Suprapubic skin (tissue), 4 donors: Measurements from ENCODE around the gene SH2D6. TPM values are rescaled to one million over a fixed set of nuclear protein-coding genes. Genes with fewer than 3 reads are reported as not detected.
"Not testable (repeated sequence)": the region's sequence is repeated elsewhere in the genome, so short reads cannot be mapped to it uniquely, and the experiment has no call there.

Experiments used
- DNase-seq, 2 donors: peaks; one replicate each; pipeline ENCODE4 v3.0.0-alpha.2; 2019; ENCODE audit warnings: low spot score in 2 of 2
- H3K27ac ChIP-seq: fragments of 200-600 bp; sonication (generic); one replicate; pipeline ENCODE4 v1.5.1; 2019
- H3K27me3 ChIP-seq: fragments of 200-600 bp; sonication (generic); one replicate; pipeline ENCODE4 v1.5.1; 2019
- H3K36me3 ChIP-seq: fragments of 200-600 bp; sonication (generic); one replicate; pipeline ENCODE4 v1.5.1; 2019
- H3K4me1 ChIP-seq: fragments of 200-600 bp; sonication (generic); one replicate; pipeline ENCODE4 v1.5.1; 2019
- H3K4me3 ChIP-seq: fragments of 200-600 bp; sonication (generic); one replicate; pipeline ENCODE4 v1.5.1; 2019; ENCODE audit warnings: mild to moderate bottlenecking
- H3K9me3 ChIP-seq: fragments of 200-600 bp; sonication (generic); one replicate; pipeline ENCODE4 v1.5.1; 2019
- EP300 ChIP-seq: sonication (generic); formaldehyde crosslinking; IDR thresholded peaks from one replicate; pipeline ENCODE4 v1.6.1; 2017; ENCODE audit warnings: antibody characterized with exemption
- POLR2A ChIP-seq, 2 donors: fragments of 450-650 bp; IDR thresholded peaks; one replicate each; pipeline ENCODE4 v1.6.1; 2017; ENCODE audit warnings: antibody characterized with exemption in 2 of 2, mild to moderate bottlenecking in 2 of 2, moderate library complexity in 2 of 2
- POLR2AphosphoS5 ChIP-seq, 3 donors: sonication (generic); formaldehyde crosslinking; IDR thresholded peaks; one replicate each; pipeline ENCODE4 v1.6.1; 2017; ENCODE audit warnings: antibody characterized with exemption in 3 of 3
- WGBS: methylation state at CpG from one replicate; pipeline ENCODE4 v1.1.5; 2018; 5-methylcytosine and 5-hydroxymethylcytosine counted together
- total RNA-seq, 4 donors: library from RNA; depleted of rRNA; stranded (reverse); fragments of >200 nt; gene quantifications; one replicate each; pipeline ENCODE4 v1.1.0, GENCODE V29; 2016
- TF ChIP-seq, protein P1 (sequence below), 2 donors: fragments of 200-600 bp in 1 of 2; fragments of 450-650 bp in 1 of 2; sonication (generic) in 1 of 2; IDR thresholded peaks; one replicate each; pipeline ENCODE4 v1.5.1; 2016 to 2019; ENCODE audit warnings: antibody characterized with exemption in 2 of 2, mild to moderate bottlenecking in 1 of 2, moderate library complexity in 1 of 2

Gene SH2D6
- total RNA-seq, 4 donors from 2014 or later: not detected

DNA sequence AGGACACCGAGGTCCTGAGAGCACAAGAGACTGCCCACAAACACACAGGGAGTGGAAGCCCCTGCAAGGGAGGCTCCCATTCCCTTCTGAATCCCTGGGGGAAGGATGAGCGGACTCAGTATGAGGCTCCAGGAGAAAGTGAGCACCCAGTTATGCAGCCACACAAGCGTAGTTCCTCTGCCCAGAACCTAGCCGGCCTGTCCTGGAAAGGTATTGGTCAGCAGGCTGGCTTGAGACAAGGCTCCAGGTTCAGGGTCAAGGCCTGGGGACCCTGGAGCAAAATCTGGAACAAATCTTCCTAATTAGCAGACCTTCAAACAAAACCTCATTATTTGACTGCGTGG is 7.1 kb upstream of the SH2D6 start:
- no peak for TF ChIP-seq POLR2A (IDR thresholded peaks at IDR 0.05)
- TF ChIP-seq EP300: no peak
- TF ChIP-seq POLR2AphosphoS5 (IDR thresholded peaks at IDR 0.05): no peak
- TF ChIP-seq, protein P1, sequence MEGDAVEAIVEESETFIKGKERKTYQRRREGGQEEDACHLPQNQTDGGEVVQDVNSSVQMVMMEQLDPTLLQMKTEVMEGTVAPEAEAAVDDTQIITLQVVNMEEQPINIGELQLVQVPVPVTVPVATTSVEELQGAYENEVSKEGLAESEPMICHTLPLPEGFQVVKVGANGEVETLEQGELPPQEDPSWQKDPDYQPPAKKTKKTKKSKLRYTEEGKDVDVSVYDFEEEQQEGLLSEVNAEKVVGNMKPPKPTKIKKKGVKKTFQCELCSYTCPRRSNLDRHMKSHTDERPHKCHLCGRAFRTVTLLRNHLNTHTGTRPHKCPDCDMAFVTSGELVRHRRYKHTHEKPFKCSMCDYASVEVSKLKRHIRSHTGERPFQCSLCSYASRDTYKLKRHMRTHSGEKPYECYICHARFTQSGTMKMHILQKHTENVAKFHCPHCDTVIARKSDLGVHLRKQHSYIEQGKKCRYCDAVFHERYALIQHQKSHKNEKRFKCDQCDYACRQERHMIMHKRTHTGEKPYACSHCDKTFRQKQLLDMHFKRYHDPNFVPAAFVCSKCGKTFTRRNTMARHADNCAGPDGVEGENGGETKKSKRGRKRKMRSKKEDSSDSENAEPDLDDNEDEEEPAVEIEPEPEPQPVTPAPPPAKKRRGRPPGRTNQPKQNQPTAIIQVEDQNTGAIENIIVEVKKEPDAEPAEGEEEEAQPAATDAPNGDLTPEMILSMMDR (IDR thresholded peaks at IDR 0.05): no peak
- Histone ChIP-seq H3K4me1 (peaks cover 74% of the 10 kb centered on the region), H3K27ac (peak overlapping the region; percentile 76), H3K27me3 (no peaks in the 10 kb centered on the region), H3K9me3 (no peaks in the 10 kb centered on the region), H3K4me3 (no peak overlapping the region), H3K36me3 (no peaks in the 10 kb centered on the region)
- 92% methylated on average over 4 of the region's 5 CpGs for WGBS
- DNase-seq: peak in 1 of 2 donors; percentile 59

DNA sequence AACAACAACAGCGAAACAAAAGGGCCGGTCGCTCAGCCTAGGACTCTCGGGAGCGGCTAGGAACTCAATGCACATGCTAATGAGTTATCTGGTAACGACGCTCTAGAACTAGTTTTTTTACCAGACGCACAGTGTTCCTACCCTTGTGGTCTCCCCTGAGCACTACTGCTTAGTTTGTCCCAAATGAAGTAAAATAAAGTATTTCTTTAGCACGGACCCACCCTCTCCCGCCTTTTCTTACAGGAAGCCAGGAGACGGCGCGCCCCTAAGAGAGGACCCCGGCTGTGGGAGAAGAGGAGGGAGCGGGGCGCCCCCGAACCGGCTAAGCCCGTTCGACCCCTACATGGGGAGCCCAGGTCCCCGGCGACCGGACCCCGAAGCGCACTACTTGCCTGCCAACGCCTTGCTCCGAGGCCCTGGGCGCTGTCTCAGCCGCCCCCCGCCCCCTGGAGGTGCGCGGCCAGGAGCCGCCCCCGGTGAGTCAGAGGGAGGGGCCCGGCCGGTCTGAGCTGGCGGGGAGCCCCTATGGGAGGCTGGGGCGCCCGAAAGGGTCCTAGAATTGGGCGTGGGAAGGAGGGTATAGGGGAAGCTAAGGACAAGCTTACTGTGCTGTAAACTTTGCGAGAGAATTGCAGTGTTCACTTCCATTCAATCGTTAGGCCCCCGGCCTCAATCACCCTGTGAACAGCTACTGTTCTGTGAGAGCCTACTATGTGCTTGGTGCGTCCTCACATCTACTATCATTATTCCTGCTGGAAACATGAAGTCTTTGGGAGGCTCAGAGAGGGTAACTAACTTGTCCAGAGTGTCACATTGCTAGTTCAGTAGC is 4.7 kb upstream of the SH2D6 start:
- Histone ChIP-seq H3K36me3 (no peaks in the 10 kb centered on the region), H3K27ac (peak overlapping the region; percentile 92), H3K4me3 (peak overlapping the region; percentile 64), H3K27me3 (no peaks in the 10 kb centered on the region), H3K4me1 (peaks cover 70% of the 10 kb centered on the region), H3K9me3 (no peaks in the 10 kb centered on the region)
- WGBS: 4% methylated on average over 38 of the region's 44 CpGs
- peak in 1 of 2 donors; percentile 77 for DNase-seq
- TF ChIP-seq EP300 (no peak), POLR2AphosphoS5 (IDR thresholded peaks at IDR 0.05) (peak in 1 of 3 donors; percentile 27), POLR2A (IDR thresholded peaks at IDR 0.05) (peak in 1 of 2 donors; percentile 35)

DNA sequence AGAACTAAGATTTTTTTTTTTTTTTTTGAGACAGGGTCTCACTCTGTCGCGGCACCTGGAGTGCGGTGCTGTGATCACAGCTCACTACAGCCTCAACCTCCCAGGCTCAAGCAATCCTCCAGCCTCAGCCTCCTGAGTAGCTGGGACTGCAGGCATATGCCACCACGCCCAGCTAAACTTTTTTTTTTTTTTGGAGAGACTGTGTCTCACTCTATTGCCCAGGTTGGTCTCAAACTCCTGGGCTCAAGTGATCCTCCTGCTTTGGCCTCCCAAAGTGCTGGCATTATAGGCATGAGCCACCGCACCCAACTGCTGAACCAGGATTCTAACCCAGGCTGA is 4.1 kb upstream of the SH2D6 start:
- H3K27ac ChIP-seq: peak overlapping the region; percentile 92
- DNase-seq, H3K36me3 ChIP-seq, H3K27me3 ChIP-seq, H3K9me3 ChIP-seq: not testable (repeated sequence)
- peak overlapping the region; percentile 64 for H3K4me3 ChIP-seq
- 81% methylated on average over 5 of the region's 5 CpGs for WGBS
- peaks cover 70% of the 10 kb centered on the region for H3K4me1 ChIP-seq

DNA sequence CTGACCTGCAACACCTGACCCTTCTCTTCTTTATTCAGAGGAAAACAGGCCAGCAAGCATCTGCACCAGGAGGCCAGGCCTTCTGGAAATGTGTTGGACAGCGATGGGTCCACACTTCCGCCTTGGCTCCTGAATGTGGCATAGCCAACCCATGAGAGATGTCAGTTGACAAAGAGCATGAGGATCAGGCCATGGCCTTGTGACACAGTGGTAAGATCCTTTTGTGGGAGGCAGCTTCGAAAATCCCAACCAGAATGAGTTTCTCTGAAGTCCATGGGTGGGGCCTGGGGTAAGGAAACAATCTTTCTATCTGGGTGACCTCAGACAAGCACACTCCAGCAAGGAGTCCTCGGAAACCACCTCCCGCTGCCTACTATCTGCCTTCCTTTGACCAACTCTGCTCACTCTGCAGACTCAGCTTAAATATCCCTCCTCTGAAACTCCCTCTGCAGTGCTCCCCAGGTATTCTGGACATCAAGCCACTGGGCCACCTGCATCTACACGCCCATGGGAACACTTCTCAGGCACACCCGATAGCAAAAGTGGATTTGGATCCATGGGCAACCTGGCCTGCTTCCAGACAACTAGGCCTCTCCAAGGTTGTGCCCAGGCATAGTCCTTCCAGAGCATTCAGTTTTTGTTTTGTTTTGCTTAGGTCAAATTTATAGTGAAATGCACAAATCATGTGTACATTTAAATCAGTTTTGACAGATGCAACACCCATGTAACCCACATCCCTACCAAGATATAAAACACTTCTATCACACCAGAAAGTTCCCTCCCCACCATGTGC is 3.6 kb upstream of the SH2D6 start:
- no peaks in the 10 kb centered on the region for H3K9me3 ChIP-seq
- no peaks in the 10 kb centered on the region for H3K27me3 ChIP-seq
- H3K27ac ChIP-seq: no peak overlapping the region
- 73% methylated on average over 7 of the region's 7 CpGs for WGBS
- H3K4me3 ChIP-seq: no peak overlapping the region
- peak in 1 of 2 donors; percentile 63 for DNase-seq
- H3K36me3 ChIP-seq: no peaks in the 10 kb centered on the region
- TF ChIP-seq POLR2A (IDR thresholded peaks at IDR 0.05): no peak
- TF ChIP-seq, protein P1 (IDR thresholded peaks at IDR 0.05): no peak
- no peak for TF ChIP-seq POLR2AphosphoS5 (IDR thresholded peaks at IDR 0.05)
- no peak for TF ChIP-seq EP300
- peaks cover 70% of the 10 kb centered on the region for H3K4me1 ChIP-seq

DNA sequence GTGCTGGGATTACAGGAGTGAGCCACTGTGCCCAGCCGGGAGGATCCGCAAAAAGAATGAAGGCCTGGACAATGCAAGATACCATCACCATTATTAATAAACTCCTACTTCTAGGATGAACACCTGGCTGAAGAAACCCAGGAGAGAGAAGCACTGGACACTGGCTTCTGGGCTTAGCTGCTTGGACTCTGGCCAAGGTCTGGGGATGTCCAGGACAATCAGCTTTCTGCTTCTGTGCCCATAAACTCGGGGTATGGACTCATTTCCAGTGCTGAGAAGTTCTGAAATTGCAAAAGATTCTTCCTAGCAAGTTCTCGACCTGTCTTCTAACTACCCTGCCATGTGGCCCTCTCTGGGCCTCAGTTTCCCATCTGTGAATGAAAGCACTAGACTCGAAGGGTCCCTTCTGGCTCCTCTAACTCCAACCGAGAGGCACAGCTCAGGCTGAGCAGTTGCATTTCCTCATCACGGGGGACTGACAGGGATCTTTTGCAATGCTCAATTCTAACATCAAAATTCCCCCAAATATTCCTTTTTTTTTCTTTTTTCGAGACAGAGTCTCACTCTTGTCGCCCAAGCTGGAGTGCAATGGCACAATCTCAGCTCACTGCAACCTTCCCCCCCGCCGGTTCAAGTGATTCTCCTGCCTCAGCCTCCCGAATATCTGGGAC is 2.4 kb upstream of the SH2D6 start:
- Histone ChIP-seq H3K4me3 (no peak overlapping the region), H3K9me3 (no peaks in the 10 kb centered on the region), H3K4me1 (peaks cover 70% of the 10 kb centered on the region), H3K36me3 (no peaks in the 10 kb centered on the region), H3K27me3 (no peaks in the 10 kb centered on the region), H3K27ac (no peak overlapping the region)
- 84% methylated on average over 12 of the region's 12 CpGs for WGBS
- DNase-seq: no peak
- TF ChIP-seq, protein P1 (IDR thresholded peaks at IDR 0.05): no peak
- TF ChIP-seq POLR2AphosphoS5 (IDR thresholded peaks at IDR 0.05) (no peak), POLR2A (IDR thresholded peaks at IDR 0.05) (no peak), EP300 (no peak)
